Chondrocyte (in vitro differentiated cells): ENCODE measurements around the gene SGTB. TPM values are rescaled to one million over a fixed set of nuclear protein-coding genes. Genes with fewer than 3 reads are reported as not detected.

Experiments used
- DNase-seq: peaks from one replicate; pipeline ENCODE4 v3.0.0; 2021; ENCODE audit warnings: mixed read lengths, low spot score
- H3K27ac Mint-ChIP-seq: one replicate; pipeline ENCODE4 v1.8.0; 2021; ENCODE audit warnings: mild to moderate bottlenecking, moderate library complexity, mixed read lengths; ENCODE audit not compliant: unreplicated experiment
- H3K27me3 Mint-ChIP-seq: 2 replicates; pipeline ENCODE4 v1.8.0; 2021; ENCODE audit warnings: low read depth, mixed read lengths
- H3K36me3 Mint-ChIP-seq: 2 replicates; pipeline ENCODE4 v1.8.0; 2021; ENCODE audit warnings: low read depth, mixed read lengths
- H3K4me1 Mint-ChIP-seq: 2 replicates; pipeline ENCODE4 v1.8.0; 2021; ENCODE audit warnings: low read depth, mild to moderate bottlenecking, mixed read lengths
- H3K4me3 Mint-ChIP-seq: one replicate; pipeline ENCODE4 v1.8.0; 2021; ENCODE audit warnings: mild to moderate bottlenecking, moderate library complexity, mixed read lengths; ENCODE audit not compliant: unreplicated experiment
- H3K9me3 Mint-ChIP-seq: 2 replicates; pipeline ENCODE4 v1.8.0; 2021; ENCODE audit warnings: low read depth, mixed read lengths
- CTCF ChIP-seq: fragments of 200-600 bp; sonication (generic); IDR thresholded peaks from 2 replicates; pipeline ENCODE4 v1.5.0; 2021; ENCODE audit warnings: antibody characterized with exemption, mild to moderate bottlenecking, moderate library complexity
- total RNA-seq: library from RNA; stranded (reverse); gene quantifications from 3 replicates; pipeline ENCODE4 v1.2.1, GENCODE V29; 2021

SGTB gene
- total RNA-seq, 1 donor from 2014 or later: 30.9 TPM

GRCh38 chr5:65646938-65647337, 75.0 kb downstream of the SGTB start:
- Mint-ChIP-seq H3K9me3 (no peaks in the 10 kb centered on the region), H3K4me1 (no peaks in the 10 kb centered on the region), H3K27ac (no peak overlapping the region), H3K27me3 (no peaks in the 10 kb centered on the region), H3K36me3 (peaks cover 11% of the 10 kb centered on the region), H3K4me3 (no peak overlapping the region)
- no peak for DNase-seq
- TF ChIP-seq CTCF: no peak

- DNase-seq: no peak
- Mint-ChIP-seq H3K36me3 (peaks cover 21% of the 10 kb centered on the region), H3K4me3 (no peak overlapping the region)
Measured at GRCh38 chr5:65640240-65640639, 81.7 kb downstream of the SGTB start.

GRCh38 chr5:65630981-65631380, 90.9 kb downstream of the SGTB start:
- no peak for DNase-seq
- Mint-ChIP-seq H3K27me3 (no peaks in the 10 kb centered on the region), H3K9me3 (no peaks in the 10 kb centered on the region), H3K27ac (no peak overlapping the region), H3K4me3 (no peak overlapping the region), H3K36me3 (peaks cover 7% of the 10 kb centered on the region), H3K4me1 (peaks cover 5% of the 10 kb centered on the region)
- no peak for TF ChIP-seq CTCF

More at GRCh38 chr5:65640240-65640639, 81.7 kb downstream of the SGTB start:
- TF ChIP-seq CTCF: no peak
- no peak overlapping the region for H3K27ac Mint-ChIP-seq
- H3K4me1 Mint-ChIP-seq: no peaks in the 10 kb centered on the region
- no peaks in the 10 kb centered on the region for H3K9me3 Mint-ChIP-seq
- H3K27me3 Mint-ChIP-seq: no peaks in the 10 kb centered on the region

GRCh38 chr5:65625743-65626142, 96.2 kb downstream of the SGTB start:
- peak overlapping the region; percentile 78 for H3K27ac Mint-ChIP-seq
- DNase-seq: no peak
- H3K27me3 Mint-ChIP-seq: no peaks in the 10 kb centered on the region
- H3K4me3 Mint-ChIP-seq: peak overlapping the region; percentile 88
- H3K9me3 Mint-ChIP-seq: no peaks in the 10 kb centered on the region
- H3K36me3 Mint-ChIP-seq: peaks cover 7% of the 10 kb centered on the region
- H3K4me1 Mint-ChIP-seq: peaks cover 30% of the 10 kb centered on the region
- no peak for TF ChIP-seq CTCF

- DNase-seq: no peak
- no peaks in the 10 kb centered on the region for H3K27me3 Mint-ChIP-seq
- peaks cover 30% of the 10 kb centered on the region for H3K4me1 Mint-ChIP-seq
- peak; percentile 29 for TF ChIP-seq CTCF
- H3K36me3 Mint-ChIP-seq: peaks cover 6% of the 10 kb centered on the region
- no peaks in the 10 kb centered on the region for H3K9me3 Mint-ChIP-seq
- peak within 1 kb of the TSS; percentile 88 for H3K4me3 Mint-ChIP-seq
- peak within 1 kb of the TSS; percentile 98 for H3K27ac Mint-ChIP-seq
Measured at GRCh38 chr5:65624571-65625555, 97.0 kb downstream of the SGTB start, which contains the start of the genes SHLD3 and TRAPPC13. TSS of gene SHLD3 (plus strand) at chr5:65625027. CDS start at chr5:65629588, 4,561 bp downstream. TSS of gene TRAPPC13 (plus strand) at chr5:65625027. CDS start at chr5:65625061, 34 bp downstream.
